GM12878 (cell line): Measurements from ENCODE around the gene IL19. TPM values are rescaled to one million over a fixed set of nuclear protein-coding genes. Genes with fewer than 3 reads are reported as not detected.

Experiments
- ATAC-seq: fragments of 200-7000 bp; cut with Tn5 transposase; 3 replicates; pipeline ENCODE4 v1.9.1; 2020; ENCODE audit warnings: mild to moderate bottlenecking, moderate library complexity
- BruUV-seq: library from RNA; stranded (reverse); fragments of 400-500 nt; replicated peaks from 2 replicates; lab custom pipeline; 2021; lab: Mats Ljungman, UMichigan
- CTCF ChIA-PET: fragments of 300-600 bp; sonication (Branson Sonifier 250); formaldehyde crosslinking; extraction: SDS; loops from one replicate; lab custom pipeline; 2021; ENCODE audit warnings: inconsistent platforms; lab: Yijun Ruan, JAX
- POLR2A ChIA-PET: fragments of 350-600 bp; formaldehyde crosslinking; extraction: SDS; loops from one replicate; lab custom pipeline; 2021; ENCODE audit warnings: inconsistent platforms; lab: Charles Lee
- RAD21 ChIA-PET: fragments of 300-600 bp; sonication (Branson Sonifier 250); formaldehyde crosslinking; loops from one replicate; lab custom pipeline; 2023; ENCODE audit warnings: antibody characterized with exemption; ENCODE audit not compliant: unreplicated experiment; lab: Charles Lee
- SMC1A ChIA-PET: fragments of 300-600 bp; sonication (Branson Sonifier 250); formaldehyde crosslinking; loops from one replicate; lab custom pipeline; 2023; ENCODE audit not compliant: unreplicated experiment, uncharacterized antibody; lab: Charles Lee
- DNase-seq: peaks from one replicate; pipeline ENCODE4 v3.0.0-alpha.2; 2011; ENCODE audit warnings: low read depth, low spot score
- FAIRE-seq: peaks from 3 replicates; lab custom pipeline; 2011; peaks lifted over from hg19 to GRCh38; lab: Jason Lieb, UNC
- H2AFZ ChIP-seq: 2 replicates; pipeline ENCODE4 v1.6.0; 2011; ENCODE audit warnings: low read depth, low read length, control low read depth; ENCODE audit not compliant: control insufficient read depth
- H3K27ac ChIP-seq: 2 replicates; pipeline ENCODE4 v1.5.1; 2011; ENCODE audit warnings: control low read depth; ENCODE audit not compliant: control insufficient read depth, insufficient read depth
- H3K27me3 ChIP-seq, 2 experiments: replicated peaks in 1 of 2; 2 replicates each; pipeline versions ENCODE4 v1.6.0 to v1.6.1; 2011; ENCODE audit warnings: low read length in 1 of 2; ENCODE audit not compliant: control insufficient read depth in 2 of 2, insufficient read depth in 2 of 2
- H3K36me3 ChIP-seq, 2 experiments: 2 replicates each; pipeline ENCODE4 v1.5.1; 2011; ENCODE audit warnings: low read length in 1 of 2; ENCODE audit not compliant: control insufficient read depth in 2 of 2, insufficient read depth in 2 of 2
- H3K4me1 ChIP-seq: 2 replicates; pipeline ENCODE4 v1.6.1; 2011; ENCODE audit warnings: mild to moderate bottlenecking, low read length, moderate library complexity, mixed read lengths; ENCODE audit not compliant: control insufficient read depth, insufficient read depth
- H3K4me2 ChIP-seq: 2 replicates; pipeline ENCODE4 v1.6.0; 2011; ENCODE audit warnings: control low read depth; ENCODE audit not compliant: control insufficient read depth, insufficient read depth
- H3K4me3 ChIP-seq: fragments of 200-600 bp; sonication (generic); 2 replicates; pipeline ENCODE4 v1.5.1; 2016
- H3K79me2 ChIP-seq: 2 replicates; pipeline ENCODE4 v1.6.0; 2011; ENCODE audit warnings: low read length; ENCODE audit not compliant: control insufficient read depth, insufficient read depth
- H3K9ac ChIP-seq: 2 replicates; pipeline ENCODE4 v1.8.0; 2011; ENCODE audit warnings: low read length, control low read depth, mixed read lengths; ENCODE audit not compliant: control insufficient read depth, insufficient read depth
- H3K9me3 ChIP-seq: replicated peaks from 3 replicates; pipeline ENCODE4 v1.5.1; 2011; ENCODE audit warnings: mild to moderate bottlenecking, low read length; ENCODE audit not compliant: control insufficient read depth, insufficient read depth
- H4K20me1 ChIP-seq: 2 replicates; pipeline ENCODE4 v1.6.0; 2011; ENCODE audit not compliant: control insufficient read depth, insufficient read depth
- ATF7 ChIP-seq: fragments of 450-650 bp; IDR thresholded peaks from 2 replicates; pipeline ENCODE4 v1.6.1; 2016; ENCODE audit warnings: low read depth, mild to moderate bottlenecking
- DPF2 ChIP-seq: fragments of 450-650 bp; IDR thresholded peaks from 2 replicates; pipeline ENCODE4 v1.6.1; 2017; ENCODE audit warnings: mild to moderate bottlenecking
- E4F1 ChIP-seq: fragments of 450-650 bp; IDR thresholded peaks from 2 replicates; pipeline ENCODE4 v1.6.1; 2018; ENCODE audit warnings: borderline replicate concordance, mild to moderate bottlenecking; ENCODE audit not compliant: partially characterized antibody
- KAT2A ChIP-seq: conservative IDR thresholded peaks from 2 replicates; pipeline ENCODE4 v1.6.1; 2011; ENCODE audit warnings: low read depth, low read length; ENCODE audit not compliant: control insufficient read depth
- NFIC ChIP-seq: IDR thresholded peaks from 2 replicates; pipeline ENCODE4 v1.6.1; 2012; ENCODE audit warnings: low read depth, mild to moderate bottlenecking, inconsistent platforms, low read length, moderate library complexity
- SREBF1 ChIP-seq: IDR thresholded peaks from 2 replicates; pipeline ENCODE4 v1.6.1; 2012; ENCODE audit warnings: mild to moderate bottlenecking, low read length
- TCF12 ChIP-seq: IDR thresholded peaks from 2 replicates; pipeline ENCODE4 v1.6.1; 2011; ENCODE audit warnings: low read depth, mild to moderate bottlenecking, low read length
- YY1 ChIP-seq: IDR thresholded peaks from 2 replicates; pipeline ENCODE4 v1.6.1; 2011; ENCODE audit warnings: low read depth, mild to moderate bottlenecking, low read length
- WGBS: methylation state at CpG from one replicate; pipeline ENCODE4 v1.1.6; 2016; ENCODE audit warnings: low lambda C conversion rate; ENCODE audit not compliant: insufficient replicate concordance, insufficient coverage; ENCODE audit errors: missing lambda C conversion rate; 5-methylcytosine and 5-hydroxymethylcytosine counted together
- in situ Hi-C: fragments of 300-500 bp; cut with MboI; formaldehyde crosslinking; loops from 9 replicates; pipeline ENCODE4 v1.14.3; 2018; ENCODE audit warnings: mixed read lengths
- intact Hi-C: fragments of 100-400 bp; cut with micrococcal nuclease; formaldehyde crosslinking; loops from one replicate; pipeline ENCODE4 v1.14.2; 2022; ENCODE audit not compliant: unreplicated experiment
- polyA plus RNA-seq, 11 experiments: library from polyadenylated mRNA; depleted of rRNA in 4 of 11; unstranded in 6 of 11; stranded (reverse) in 5 of 11; fragments of >200 nt; fragmentation: Nextera tagmentation in 4 of 11; fragmentation: Illumina TruSeq in 1 of 11; extraction: Ambion mirVana in 4 of 11; extraction: Trizol in 1 of 11; gene quantifications; 1 replicate in 1 of 11; 2 replicates in 10 of 11; pipeline versions ENCODE4 v1.2.1 to v1.2.3, GENCODE V29; 2011 to 2016; ENCODE audit warnings: inconsistent platforms in 2 of 11, missing spikeins in 2 of 11, low read depth in 1 of 11
- total RNA-seq, 4 experiments: library from RNA; depleted of rRNA in 3 of 4; stranded (reverse); fragments of >200 nt in 3 of 4; fragmentation: Illumina TruSeq in 1 of 4; extraction: Trizol in 1 of 4; gene quantifications; 2 replicates each; pipeline versions ENCODE4 v1.2.1 to v1.2.3, GENCODE V29; 2013 to 2021

The IL19 gene
- total and polyA plus RNA-seq, 10 of the 15 experiments (the other 5 are each of a cell fraction or from before 2014, with no cell fraction given), result 0.10 to 0.73 (median 0.28) TPM; not detected in 6

- TF ChIP-seq SREBF1 (no peak), KAT2A (no peak)
- TF ChIP-seq, all 136 proteins: peak for 0
Observed at GRCh38 chr1:206748348-206749030, 22.1 kb upstream of the IL19 start (continued).

- no peak for DNase-seq
- BruUV-seq, result no TSS peak
Observed at GRCh38 chr1:206751891-206752290, 18.7 kb upstream of the IL19 start.

More at GRCh38 chr1:206751891-206752290, 18.7 kb upstream of the IL19 start:
- FAIRE-seq (no peak), ATAC-seq (no peak)
- Histone ChIP-seq H2AFZ (no peak overlapping the region), H3K4me3 (no peak overlapping the region), H3K36me3 (no peaks in the 10 kb centered on the region), H4K20me1 (no peaks in the 10 kb centered on the region), H3K79me2 (no peaks in the 10 kb centered on the region), H3K4me2 (no peak overlapping the region), H3K27ac (no peak overlapping the region), H3K9ac (no peak overlapping the region), H3K4me1 (no peaks in the 10 kb centered on the region), H3K27me3 (no peaks in the 10 kb centered on the region), H3K9me3 (no peaks in the 10 kb centered on the region)
- ChIA-PET SMC1A (no interaction called here), RAD21 (no interaction called here), CTCF (no interaction called here), POLR2A (no interaction called here)
- in situ Hi-C loops (no loop called here), intact Hi-C loops (no loop called here)
- TF ChIP-seq DPF2 (no peak), NFIC (no peak), YY1 (no peak), E4F1 (no peak), ATF7 (no peak), TCF12 (no peak)
- WGBS, result 77% methylated on average over 5 of the region's 5 CpGs
